Heart left ventricle (tissue), 13 donors: ENCODE measurements around the gene NCLN.

Experiments used
- CTCF ChIP-seq, 12 donors: fragments of 200-600 bp; sonication (generic) in 4 of 12; IDR thresholded peaks; one replicate each; pipeline versions ENCODE4 v1.5.0 to v1.8.0; 2018 to 2022; ENCODE audit warnings: antibody characterized with exemption in 12 of 12, mild to moderate bottlenecking in 5 of 12
- POLR2A ChIP-seq, 2 donors: fragments of 450-650 bp; IDR thresholded peaks; one replicate each; pipeline ENCODE4 v1.6.1; 2017; ENCODE audit warnings: antibody characterized with exemption in 2 of 2, mild to moderate bottlenecking in 2 of 2, moderate library complexity in 2 of 2
- donor health status: ischemic (EF 13 %, LVEDD 7.1; RV severe dilation, severe dysfunction).
- donor health status: DM: no; HTN: yes; CAD: no.
- donor health status: DM: no; HTN: no; CAD: no.
- donor health status: ischemic (EF 25% LVEDD 6.9; RV normal size, moderate dysfunction).
- donor health status: ischemic (EF 25% LVEDD 5.7; RV mildly dilated, moderate dysfunction).
- donor health status: ischemic (EF 35%, LVEDD 5.7; RV mildly dilated, moderate dysfunction).
- donor health status: nonischemic (EF 11% LVEDD 7.7; RV severe dilation, severe dysfunction).
- donor health status: DM: yes; HTN: yes; CAD: no.
- donor health status: PGD.
- donor health status: ischemic (EF 29% LVEDD 5.4; RV normal size, mild dysfunction).
- donor health status: nonischemic (EF 23%, LVEDD 6.1; RV moderate dilation, normal function).

GRCh38 chr19:3161453-3161852 lies 24.3 kb upstream of the NCLN start:
- TF ChIP-seq CTCF (IDR thresholded peaks at IDR 0.05), result no peak
- no peak for TF ChIP-seq POLR2A (IDR thresholded peaks at IDR 0.05)
